HepG2 (cell line): ENCODE results near the gene MATK. TPM values are rescaled to one million over a fixed set of nuclear protein-coding genes. Genes with fewer than 3 reads are reported as not detected.

ENCODE experiments used
- ARID2 ChIP-seq: sonication (generic); formaldehyde crosslinking; IDR thresholded peaks from 2 replicates; pipeline ENCODE4 v1.8.1; 2022; ENCODE audit warnings: mild to moderate bottlenecking, missing genetic modification reagents, borderline replicate concordance
- BORCS8-MEF2B ChIP-seq: sonication (generic); formaldehyde crosslinking; IDR thresholded peaks from 2 replicates; pipeline ENCODE4 v1.8.0; 2022; ENCODE audit warnings: mild to moderate bottlenecking, missing genetic modification reagents
- BRCA1 ChIP-seq: sonication (generic); formaldehyde crosslinking; IDR thresholded peaks from 2 replicates; pipeline ENCODE4 v1.4.0; 2020; ENCODE audit warnings: missing genetic modification reagents
- DMAP1 ChIP-seq: IDR thresholded peaks from 2 replicates; pipeline ENCODE4 v1.6.1; 2016
- FOXC1 ChIP-seq: sonication (generic); formaldehyde crosslinking; IDR thresholded peaks from 2 replicates; pipeline ENCODE4 v1.8.0; 2022; ENCODE audit warnings: mild to moderate bottlenecking, missing genetic modification reagents, borderline replicate concordance
- HNRNPLL ChIP-seq: fragments of 200-400 bp; formaldehyde crosslinking; IDR thresholded peaks from 2 replicates; pipeline ENCODE4 v1.6.1; 2017; ENCODE audit warnings: mild to moderate bottlenecking, low read depth, low read length; ENCODE audit not compliant: poor library complexity, severe bottlenecking
- IRX3 ChIP-seq: sonication (generic); formaldehyde crosslinking; IDR thresholded peaks from 2 replicates; pipeline ENCODE4 v1.8.1; 2023; ENCODE audit warnings: mild to moderate bottlenecking, low read depth, missing genetic modification reagents, borderline replicate concordance
- KDM2A ChIP-seq: sonication (generic); formaldehyde crosslinking; IDR thresholded peaks from 2 replicates; pipeline ENCODE4 v1.4.0; 2020; ENCODE audit warnings: low read depth, missing genetic modification reagents, borderline replicate concordance
- KMT2A ChIP-seq: sonication (generic); formaldehyde crosslinking; IDR thresholded peaks from 2 replicates; pipeline ENCODE4 v1.4.0; 2020; ENCODE audit warnings: missing genetic modification reagents
- MYC ChIP-seq: sonication (generic); formaldehyde crosslinking; IDR thresholded peaks from 2 replicates; pipeline ENCODE4 v1.9.0; 2021; ENCODE audit warnings: missing genetic modification reagents, borderline replicate concordance
- PAX8 ChIP-seq: sonication (generic); formaldehyde crosslinking; IDR thresholded peaks from 2 replicates; pipeline ENCODE4 v1.8.0; 2022; ENCODE audit warnings: mild to moderate bottlenecking, missing genetic modification reagents, borderline replicate concordance
- THAP9 ChIP-seq: sonication (generic); formaldehyde crosslinking; IDR thresholded peaks from 2 replicates; pipeline ENCODE4; 2020; ENCODE audit warnings: missing genetic modification reagents, mild to moderate bottlenecking, borderline replicate concordance
- YEATS4 ChIP-seq: sonication (generic); formaldehyde crosslinking; IDR thresholded peaks from 2 replicates; pipeline ENCODE4 v1.4.0; 2020; ENCODE audit warnings: missing genetic modification reagents, borderline replicate concordance
- ZBTB3 ChIP-seq: sonication (generic); formaldehyde crosslinking; IDR thresholded peaks from 2 replicates; pipeline ENCODE4 v1.4.0; 2020; ENCODE audit warnings: low read depth, mild to moderate bottlenecking, moderate library complexity, missing genetic modification reagents, borderline replicate concordance
- ZNF232 ChIP-seq: sonication (generic); formaldehyde crosslinking; IDR thresholded peaks from 2 replicates; pipeline ENCODE4 v1.4.0; 2020; ENCODE audit warnings: missing genetic modification reagents, borderline replicate concordance
- ZNF33A ChIP-seq: sonication (generic); formaldehyde crosslinking; IDR thresholded peaks from 2 replicates; pipeline ENCODE4 v1.5.1; 2020; ENCODE audit warnings: missing genetic modification reagents, mild to moderate bottlenecking, moderate library complexity, borderline replicate concordance
- ZNF430 ChIP-seq: sonication (generic); formaldehyde crosslinking; IDR thresholded peaks from 2 replicates; pipeline ENCODE4 v1.9.0; 2021; ENCODE audit warnings: mild to moderate bottlenecking, missing genetic modification reagents
- ZNF432 ChIP-seq: sonication (generic); formaldehyde crosslinking; IDR thresholded peaks from 2 replicates; pipeline ENCODE4 v1.5.0; 2020; ENCODE audit warnings: missing genetic modification reagents, mild to moderate bottlenecking, borderline replicate concordance
- ZNF713 ChIP-seq: sonication (generic); formaldehyde crosslinking; IDR thresholded peaks from 2 replicates; pipeline ENCODE4 v1.4.0; 2020; ENCODE audit warnings: mild to moderate bottlenecking, missing genetic modification reagents
- ZSCAN20 ChIP-seq: sonication (generic); formaldehyde crosslinking; IDR thresholded peaks from 2 replicates; pipeline ENCODE4 v1.4.0; 2020; ENCODE audit warnings: missing genetic modification reagents, mild to moderate bottlenecking, borderline replicate concordance
- polyA plus RNA-seq, 8 experiments: library from polyadenylated mRNA; depleted of rRNA in 3 of 8; stranded (reverse) in 7 of 8; unstranded in 1 of 8; fragments of >200 nt; fragmentation: Illumina TruSeq in 4 of 8; extraction: Trizol in 4 of 8; gene quantifications; 2 replicates each; pipeline versions ENCODE4 v1.2.1 to v1.2.3, GENCODE V29; 2011 to 2016; ENCODE audit warnings: low read depth in 4 of 8, missing spikeins in 1 of 8, mixed read lengths in 1 of 8; ENCODE audit not compliant: insufficient read depth in 1 of 8
- total RNA-seq, 5 experiments: library from RNA; depleted of rRNA; stranded (reverse); fragments of >200 nt; fragmentation: Illumina TruSeq; extraction: Trizol; gene quantifications; 2 replicates each; pipeline ENCODE4 v1.2.3, GENCODE V29; 2016; ENCODE audit warnings: low read depth in 1 of 5
- TF ChIP-seq, protein P1 (sequence below): sonication (generic); formaldehyde crosslinking; IDR thresholded peaks from 2 replicates; pipeline ENCODE4 v1.4.0; 2020; ENCODE audit warnings: mild to moderate bottlenecking, missing genetic modification reagents
- TF ChIP-seq, protein P2 (sequence below): IDR thresholded peaks from 2 replicates; pipeline ENCODE4 v1.6.1; 2018; ENCODE audit warnings: missing genetic modification reagents

MATK gene
- total and polyA plus RNA-seq, 2 of the 13 experiments (the other 11 are each of a cell fraction or from before 2014, with no cell fraction given), result 0.09 TPM; not detected in 1

DNA sequence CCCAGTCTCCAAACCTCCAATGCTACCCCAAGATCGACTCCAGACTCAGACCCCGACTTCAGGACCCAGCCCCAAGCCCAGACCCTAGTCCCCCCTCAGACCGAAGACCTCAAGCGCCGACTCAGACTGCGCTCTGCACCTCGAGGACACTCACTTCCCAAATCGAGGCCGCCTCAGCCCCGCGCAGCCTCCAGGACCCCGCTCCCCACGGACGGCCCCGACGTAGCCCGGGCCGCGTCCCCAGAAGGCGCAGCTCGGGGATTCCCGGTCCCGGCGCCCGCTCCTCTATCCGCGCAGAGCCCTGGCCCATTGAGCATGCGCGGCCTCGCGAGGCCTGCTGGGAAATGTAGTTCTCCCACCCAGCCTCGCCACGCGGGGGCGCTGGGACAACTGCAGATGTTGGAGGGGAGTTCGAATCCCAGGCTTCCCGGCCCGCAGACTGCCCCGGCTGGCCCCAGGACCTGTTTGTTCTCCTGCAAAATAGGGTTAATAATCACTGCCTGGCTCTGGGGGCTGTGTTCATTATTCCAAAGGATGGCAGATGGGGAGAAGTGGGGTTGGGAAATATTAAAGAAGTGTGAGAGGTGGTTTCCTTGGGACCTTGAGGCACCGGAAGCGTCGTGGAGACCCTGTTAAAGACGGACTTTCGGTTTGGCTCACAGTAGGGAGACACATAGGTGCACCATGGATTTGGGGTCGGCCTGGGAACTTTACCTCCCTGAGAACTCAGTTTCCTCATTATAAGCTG lies 24.6 kb downstream of the MATK start, which contains the start of gene APBA3 (continued):
- TF ChIP-seq ZNF33A (CRISPR knock-in tag) (no peak), MYC (CRISPR knock-in tag) (peak; percentile 85), BORCS8-MEF2B (CRISPR knock-in tag) (0 out of 2 replicates have a peak, but pooled peaks have one; percentile 33), DMAP1 (CRISPR knock-in tag) (peak; percentile 68; the same call in 1 of the 2 replicates), KDM2A (peak; percentile 70; the same call in 1 of the 2 replicates), KMT2A (CRISPR knock-in tag) (peak; percentile 81), ZNF232 (CRISPR knock-in tag) (peak; percentile 75; the same call in 1 of the 2 replicates), ZNF713 (CRISPR knock-in tag) (no peak), IRX3 (no peak), YEATS4 (CRISPR knock-in tag) (peak; percentile 46; the same call in 1 of the 2 replicates), ARID2 (CRISPR knock-in tag) (no peak), PAX8 (no peak), ZSCAN20 (CRISPR knock-in tag) (peak; percentile 73; the same call in 1 of the 2 replicates), BRCA1 (peak; percentile 65; the same call in 1 of the 2 replicates), HNRNPLL (peak; percentile 100), THAP9 (CRISPR knock-in tag) (peak; percentile 75; the same call in 1 of the 2 replicates), ZNF430 (CRISPR knock-in tag) (peak; percentile 31; the same call in 1 of the 2 replicates), ZNF432 (no peak), FOXC1 (CRISPR knock-in tag) (peak; percentile 63; the same call in 1 of the 2 replicates), ZBTB3 (CRISPR knock-in tag) (no peak)
- TF ChIP-seq, protein P1, sequence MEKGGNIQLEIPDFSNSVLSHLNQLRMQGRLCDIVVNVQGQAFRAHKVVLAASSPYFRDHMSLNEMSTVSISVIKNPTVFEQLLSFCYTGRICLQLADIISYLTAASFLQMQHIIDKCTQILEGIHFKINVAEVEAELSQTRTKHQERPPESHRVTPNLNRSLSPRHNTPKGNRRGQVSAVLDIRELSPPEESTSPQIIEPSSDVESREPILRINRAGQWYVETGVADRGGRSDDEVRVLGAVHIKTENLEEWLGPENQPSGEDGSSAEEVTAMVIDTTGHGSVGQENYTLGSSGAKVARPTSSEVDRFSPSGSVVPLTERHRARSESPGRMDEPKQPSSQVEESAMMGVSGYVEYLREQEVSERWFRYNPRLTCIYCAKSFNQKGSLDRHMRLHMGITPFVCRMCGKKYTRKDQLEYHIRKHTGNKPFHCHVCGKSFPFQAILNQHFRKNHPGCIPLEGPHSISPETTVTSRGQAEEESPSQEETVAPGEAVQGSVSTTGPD (CRISPR knock-in tag), result no peak
- TF ChIP-seq, protein P2, sequence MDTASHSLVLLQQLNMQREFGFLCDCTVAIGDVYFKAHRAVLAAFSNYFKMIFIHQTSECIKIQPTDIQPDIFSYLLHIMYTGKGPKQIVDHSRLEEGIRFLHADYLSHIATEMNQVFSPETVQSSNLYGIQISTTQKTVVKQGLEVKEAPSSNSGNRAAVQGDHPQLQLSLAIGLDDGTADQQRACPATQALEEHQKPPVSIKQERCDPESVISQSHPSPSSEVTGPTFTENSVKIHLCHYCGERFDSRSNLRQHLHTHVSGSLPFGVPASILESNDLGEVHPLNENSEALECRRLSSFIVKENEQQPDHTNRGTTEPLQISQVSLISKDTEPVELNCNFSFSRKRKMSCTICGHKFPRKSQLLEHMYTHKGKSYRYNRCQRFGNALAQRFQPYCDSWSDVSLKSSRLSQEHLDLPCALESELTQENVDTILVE (CRISPR knock-in tag), result peak; percentile 46
